ENCODE results near the gene OPTC. TPM values are rescaled to one million over a fixed set of nuclear protein-coding genes. Genes with fewer than 3 reads are reported as not detected.

OPTC gene
- total RNA-seq, 1 donor from 2014 or later, result not detected

DNA sequence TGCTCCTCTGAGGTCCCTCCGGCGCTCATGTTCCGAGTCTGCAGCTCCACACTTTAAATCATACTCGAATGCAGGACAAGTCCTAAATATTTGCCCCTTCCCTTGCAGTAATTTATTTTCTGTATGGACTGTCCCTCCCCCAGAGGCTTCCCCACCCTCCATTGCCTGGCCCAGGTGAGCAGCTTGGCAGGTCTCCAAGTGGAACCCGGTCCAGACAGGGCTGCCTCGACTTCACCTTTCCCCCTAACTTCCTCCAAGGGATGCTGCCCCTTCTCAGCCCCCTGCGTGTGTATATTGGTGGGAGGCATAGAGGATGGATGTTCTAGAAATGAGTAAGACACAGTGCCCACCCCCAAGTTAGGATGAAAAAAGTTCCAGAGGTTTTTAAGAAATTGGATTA is 5.4 kb upstream of the OPTC start:
- H3K27ac Mint-ChIP-seq (ENCODE audit: unreplicated experiment), result no peak overlapping the region
- no peak for TF ChIP-seq CTCF (IDR thresholded peaks at IDR 0.05)
- no peaks in the 10 kb centered on the region for H3K9me3 Mint-ChIP-seq (ENCODE audit: unreplicated experiment)
- no peak overlapping the region for H3K4me3 Mint-ChIP-seq (ENCODE audit: unreplicated experiment)
- DNase-seq (ENCODE audit: extremely low spot score, unreplicated experiment), result no peak
- peaks cover 10% of the 10 kb centered on the region for H3K4me1 Mint-ChIP-seq (ENCODE audit: unreplicated experiment)
- peaks cover 13% of the 10 kb centered on the region for H3K27me3 Mint-ChIP-seq (ENCODE audit: unreplicated experiment)
- H3K36me3 Mint-ChIP-seq (ENCODE audit: unreplicated experiment), result no peaks in the 10 kb centered on the region

GRCh38 chr1:203490607-203491006 is 3.3 kb upstream of the OPTC start:
- no peaks in the 10 kb centered on the region for H3K36me3 Mint-ChIP-seq (ENCODE audit: unreplicated experiment)
- peaks cover 10% of the 10 kb centered on the region for H3K4me1 Mint-ChIP-seq (ENCODE audit: unreplicated experiment)
- no peak for TF ChIP-seq CTCF (IDR thresholded peaks at IDR 0.05)
- H3K9me3 Mint-ChIP-seq (ENCODE audit: unreplicated experiment), result no peaks in the 10 kb centered on the region
- H3K27ac Mint-ChIP-seq (ENCODE audit: unreplicated experiment), result no peak overlapping the region
- peaks cover 16% of the 10 kb centered on the region for H3K27me3 Mint-ChIP-seq (ENCODE audit: unreplicated experiment)
- DNase-seq (ENCODE audit: extremely low spot score, unreplicated experiment), result no peak
- no peak overlapping the region for H3K4me3 Mint-ChIP-seq (ENCODE audit: unreplicated experiment)

GRCh38 chr1:203491664-203492063 is 2.3 kb upstream of the OPTC start:
- H3K9me3 Mint-ChIP-seq (ENCODE audit: unreplicated experiment), result no peaks in the 10 kb centered on the region
- TF ChIP-seq CTCF (IDR thresholded peaks at IDR 0.05), result no peak
- no peak for DNase-seq (ENCODE audit: extremely low spot score, unreplicated experiment)
- H3K27ac Mint-ChIP-seq (ENCODE audit: unreplicated experiment), result no peak overlapping the region
- H3K4me1 Mint-ChIP-seq (ENCODE audit: unreplicated experiment), result peaks cover 10% of the 10 kb centered on the region
- no peaks in the 10 kb centered on the region for H3K36me3 Mint-ChIP-seq (ENCODE audit: unreplicated experiment)
- H3K27me3 Mint-ChIP-seq (ENCODE audit: unreplicated experiment), result peaks cover 16% of the 10 kb centered on the region
- H3K4me3 Mint-ChIP-seq (ENCODE audit: unreplicated experiment), result no peak overlapping the region

DNA sequence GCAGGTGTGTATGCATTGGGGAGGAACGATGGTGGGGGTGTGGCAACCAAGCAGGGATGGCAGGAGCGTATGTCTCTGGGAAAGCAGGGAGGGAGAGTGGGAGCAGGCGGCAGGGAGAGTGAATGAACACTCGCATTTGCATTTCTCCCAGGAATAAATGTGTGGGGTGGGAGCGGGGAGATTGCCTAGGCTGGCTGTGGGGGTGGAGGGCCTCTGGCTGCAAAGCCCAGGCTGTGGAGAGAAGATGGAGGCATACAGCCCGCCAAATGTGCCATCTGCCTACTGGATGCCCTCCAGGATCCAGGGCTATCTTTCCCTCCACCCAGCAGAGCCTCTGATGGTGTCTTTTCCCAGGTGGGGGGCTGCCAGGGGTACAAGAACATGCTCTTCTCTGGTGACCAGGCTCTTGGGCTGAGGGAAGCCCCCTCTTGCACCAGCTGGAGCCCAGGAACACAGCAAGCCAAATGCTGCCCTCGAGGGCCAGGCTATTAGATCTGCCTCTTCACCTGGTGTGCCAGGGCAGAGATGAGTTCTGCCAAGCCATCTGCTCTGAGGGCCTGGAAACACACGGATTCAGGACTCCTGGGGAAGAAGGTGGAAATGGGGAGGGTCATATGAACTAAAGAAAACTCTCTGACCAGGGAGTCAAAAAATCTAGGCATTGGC is 1.7 kb upstream of the OPTC start:
- Mint-ChIP-seq H3K4me3 (ENCODE audit: unreplicated experiment) (no peak overlapping the region), H3K36me3 (ENCODE audit: unreplicated experiment) (no peaks in the 10 kb centered on the region), H3K9me3 (ENCODE audit: unreplicated experiment) (no peaks in the 10 kb centered on the region), H3K4me1 (ENCODE audit: unreplicated experiment) (peaks cover 8% of the 10 kb centered on the region), H3K27me3 (ENCODE audit: unreplicated experiment) (peaks cover 16% of the 10 kb centered on the region), H3K27ac (ENCODE audit: unreplicated experiment) (no peak overlapping the region)
- DNase-seq (ENCODE audit: extremely low spot score, unreplicated experiment), result no peak
- TF ChIP-seq CTCF (IDR thresholded peaks at IDR 0.05), result no peak

DNA sequence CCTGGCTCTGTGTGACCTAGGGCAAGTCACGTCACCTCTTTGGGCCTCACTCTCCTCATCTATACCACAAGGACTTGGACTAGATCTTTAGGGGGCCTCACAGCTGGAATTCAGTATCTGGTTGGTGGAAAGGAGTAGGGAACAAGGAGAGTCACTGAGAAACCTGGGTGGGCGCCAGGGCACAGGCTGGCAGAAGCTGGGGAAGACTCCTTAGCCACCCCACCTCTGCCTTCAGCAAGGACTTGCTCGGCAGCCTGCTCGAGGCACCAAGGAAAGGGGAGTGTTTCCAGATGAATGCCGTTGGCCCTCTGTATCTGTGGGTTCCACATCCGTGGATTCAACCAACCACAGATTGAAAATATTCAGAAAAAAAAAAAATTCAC is 1.2 kb upstream of the OPTC start:
- H3K4me3 Mint-ChIP-seq (ENCODE audit: unreplicated experiment), result no peak overlapping the region
- TF ChIP-seq CTCF (IDR thresholded peaks at IDR 0.05), result no peak
- H3K4me1 Mint-ChIP-seq (ENCODE audit: unreplicated experiment), result peaks cover 2% of the 10 kb centered on the region
- no peaks in the 10 kb centered on the region for H3K36me3 Mint-ChIP-seq (ENCODE audit: unreplicated experiment)
- no peak for DNase-seq (ENCODE audit: extremely low spot score, unreplicated experiment)
- H3K27me3 Mint-ChIP-seq (ENCODE audit: unreplicated experiment), result peaks cover 16% of the 10 kb centered on the region
- no peaks in the 10 kb centered on the region for H3K9me3 Mint-ChIP-seq (ENCODE audit: unreplicated experiment)
- H3K27ac Mint-ChIP-seq (ENCODE audit: unreplicated experiment), result no peak overlapping the region
